NB4 (cell line): Measurements from ENCODE around the gene SLC9A3.

ENCODE experiments used
- MYC ChIP-seq: IDR thresholded peaks from 2 replicates; pipeline ENCODE4 v1.6.1; 2011; ENCODE audit warnings: low read depth, low read length
- POLR2A ChIP-seq: IDR thresholded peaks from 2 replicates; pipeline ENCODE4 v1.6.1; 2011; ENCODE audit warnings: mild to moderate bottlenecking; ENCODE audit not compliant: insufficient read length; ENCODE audit errors: extremely low read depth
- TF ChIP-seq, protein P1 (sequence below): IDR thresholded peaks from one replicate; pipeline ENCODE4 v1.5.1; 2012; ENCODE audit warnings: low read depth, low read length

DNA sequence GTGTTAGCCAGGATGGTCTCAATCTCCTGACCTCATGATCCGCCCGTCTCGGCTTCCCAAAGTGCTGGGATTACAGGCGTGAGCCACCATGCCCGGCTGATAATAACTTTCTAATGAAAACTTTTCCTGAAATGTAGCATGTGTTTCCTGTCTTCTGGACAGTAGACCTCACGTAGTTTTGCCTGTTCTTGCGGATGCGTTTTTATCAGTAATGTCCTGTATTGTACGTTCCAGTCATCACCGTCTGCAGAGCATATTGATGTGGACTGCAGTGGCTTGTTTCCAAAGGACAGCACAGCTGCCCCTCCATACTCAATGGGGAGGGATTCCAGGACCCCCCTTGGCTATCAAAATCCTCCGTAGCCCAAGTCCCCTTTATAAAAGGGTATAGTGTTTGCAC lies 68.4 kb downstream of the SLC9A3 start:
- TF ChIP-seq, protein P1, sequence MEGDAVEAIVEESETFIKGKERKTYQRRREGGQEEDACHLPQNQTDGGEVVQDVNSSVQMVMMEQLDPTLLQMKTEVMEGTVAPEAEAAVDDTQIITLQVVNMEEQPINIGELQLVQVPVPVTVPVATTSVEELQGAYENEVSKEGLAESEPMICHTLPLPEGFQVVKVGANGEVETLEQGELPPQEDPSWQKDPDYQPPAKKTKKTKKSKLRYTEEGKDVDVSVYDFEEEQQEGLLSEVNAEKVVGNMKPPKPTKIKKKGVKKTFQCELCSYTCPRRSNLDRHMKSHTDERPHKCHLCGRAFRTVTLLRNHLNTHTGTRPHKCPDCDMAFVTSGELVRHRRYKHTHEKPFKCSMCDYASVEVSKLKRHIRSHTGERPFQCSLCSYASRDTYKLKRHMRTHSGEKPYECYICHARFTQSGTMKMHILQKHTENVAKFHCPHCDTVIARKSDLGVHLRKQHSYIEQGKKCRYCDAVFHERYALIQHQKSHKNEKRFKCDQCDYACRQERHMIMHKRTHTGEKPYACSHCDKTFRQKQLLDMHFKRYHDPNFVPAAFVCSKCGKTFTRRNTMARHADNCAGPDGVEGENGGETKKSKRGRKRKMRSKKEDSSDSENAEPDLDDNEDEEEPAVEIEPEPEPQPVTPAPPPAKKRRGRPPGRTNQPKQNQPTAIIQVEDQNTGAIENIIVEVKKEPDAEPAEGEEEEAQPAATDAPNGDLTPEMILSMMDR: no peak
- TF ChIP-seq POLR2A (no peak), MYC (no peak)
